NCI-H1694 (cell line): ENCODE data around the gene RCC2.

Experiments used
- DNase-seq: peaks from one replicate; lab custom pipeline; 2025; lab: John Stamatoyannopoulos, UW

Gene RCC2

DNA sequence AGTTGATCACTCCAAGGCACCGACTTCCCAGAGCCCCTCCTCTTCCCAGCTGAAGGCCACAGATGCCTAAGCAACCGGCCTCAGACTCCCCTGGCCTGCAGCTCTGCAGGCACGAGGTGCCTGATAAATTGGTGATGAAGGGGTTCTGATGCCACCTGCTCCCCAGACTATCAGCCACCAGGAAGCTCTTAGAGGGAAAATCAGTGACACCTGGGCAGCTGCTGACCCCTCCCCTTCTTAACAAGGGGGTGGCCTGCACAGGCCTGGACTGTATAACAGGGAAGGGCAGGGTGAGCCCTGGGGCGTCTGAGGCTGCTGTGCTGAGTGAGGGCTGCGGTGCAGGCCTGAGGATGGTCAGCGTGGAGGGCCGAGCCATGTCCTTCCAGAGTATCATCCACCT, 67.6 kb downstream of the RCC2 start, which contains the start of gene PADI6:
Gene PADI6 (plus strand): TSS at position 301 of the 400 bp plus-strand sequence. CDS start 50 bp downstream, at position 351.
- no peak for DNase-seq

DNA sequence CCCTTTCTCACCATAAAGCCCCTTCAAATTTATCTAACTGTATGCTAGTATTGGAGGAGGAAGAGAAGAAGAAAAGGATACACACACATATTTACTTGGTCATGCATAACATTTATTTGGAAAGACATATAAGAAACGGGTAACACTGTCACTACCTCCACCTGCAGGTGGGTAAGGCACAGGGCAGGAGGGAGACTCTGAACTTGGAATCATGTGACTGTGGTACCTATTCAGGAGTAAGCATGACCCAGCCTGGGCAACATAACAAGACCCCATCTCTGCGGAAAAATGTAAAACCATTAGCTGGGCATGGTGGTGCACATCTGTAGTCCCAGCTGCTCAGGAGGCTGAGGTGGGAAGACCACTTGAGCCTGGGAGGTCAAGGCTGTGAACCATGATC, 68.9 kb downstream of the RCC2 start:
- no peak for DNase-seq

DNA sequence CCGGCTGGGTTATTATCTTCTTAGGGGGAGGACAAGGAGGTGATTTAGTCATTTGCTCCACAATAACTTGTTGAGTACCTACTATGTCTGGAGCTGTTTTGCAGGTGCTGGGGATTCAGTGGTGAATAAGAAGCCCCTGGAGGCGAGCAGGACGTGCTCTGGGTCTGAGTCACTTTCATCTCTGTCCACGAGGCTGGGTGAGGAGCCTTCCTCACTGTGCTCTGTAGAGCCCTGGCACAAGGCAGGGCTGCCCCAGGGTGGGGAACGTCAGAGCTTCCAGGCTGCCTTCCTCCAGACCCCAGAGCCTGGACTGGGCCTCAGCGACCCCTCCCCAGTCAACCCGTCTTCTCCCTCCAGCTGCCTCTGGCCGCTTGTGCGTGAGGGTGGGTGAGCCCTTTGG, 70.0 kb downstream of the RCC2 start:
- DNase-seq = no peak

DNA sequence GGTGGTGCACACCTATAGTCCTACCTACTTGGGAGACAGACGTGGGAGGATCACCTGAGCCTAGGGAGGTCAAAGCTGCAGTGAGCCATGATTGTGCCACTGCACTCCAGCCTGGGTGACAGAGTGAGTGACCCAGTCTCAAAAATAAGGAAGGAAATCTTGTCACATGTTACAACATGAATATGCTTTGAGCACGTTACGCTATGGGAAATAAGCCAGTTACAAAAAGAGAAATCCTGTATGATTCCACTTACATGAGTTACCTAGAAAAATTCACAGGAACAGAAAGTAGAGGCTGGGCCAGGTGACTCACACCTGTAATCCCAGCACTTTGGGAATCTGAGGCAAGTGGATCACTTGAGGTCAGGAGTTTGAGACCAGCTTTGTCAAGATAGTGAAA, 74.2 kb downstream of the RCC2 start:
- no peak for DNase-seq

DNA sequence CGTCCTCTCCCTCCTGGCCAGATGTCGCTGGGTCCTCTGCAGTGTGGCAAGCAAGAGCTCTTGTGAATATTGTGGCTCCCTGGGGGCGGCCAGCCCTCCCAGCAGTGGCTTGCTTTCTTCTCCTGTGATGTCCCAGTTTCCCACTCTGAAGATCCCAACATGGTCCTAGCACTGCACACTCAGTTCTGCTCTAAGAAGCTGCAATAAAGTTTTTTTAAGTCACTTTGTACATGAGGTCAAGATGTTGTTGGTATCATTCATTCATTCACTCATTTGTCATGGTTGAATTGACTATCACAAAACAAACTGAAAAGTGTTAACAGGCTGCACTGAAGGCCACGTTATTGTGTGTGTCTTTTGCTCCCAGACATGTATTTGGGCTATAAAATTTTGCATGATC, 75.7 kb downstream of the RCC2 start:
- no peak for DNase-seq

DNA sequence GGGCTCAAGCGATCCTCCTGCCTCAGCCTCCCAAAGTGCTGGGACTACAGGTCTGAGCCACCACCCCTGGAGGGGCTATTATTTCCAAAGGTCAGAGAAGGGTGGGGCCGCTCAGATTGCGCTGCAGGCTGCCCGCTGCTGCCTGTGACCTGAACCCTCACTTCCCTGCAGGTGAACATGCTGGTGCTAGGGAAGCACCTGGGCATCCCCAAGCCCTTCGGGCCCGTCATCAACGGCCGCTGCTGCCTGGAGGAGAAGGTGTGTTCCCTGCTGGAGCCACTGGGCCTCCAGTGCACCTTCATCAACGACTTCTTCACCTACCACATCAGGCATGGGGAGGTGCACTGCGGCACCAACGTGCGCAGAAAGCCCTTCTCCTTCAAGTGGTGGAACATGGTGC, 76.1 kb downstream of the RCC2 start:
- DNase-seq = no peak

DNA sequence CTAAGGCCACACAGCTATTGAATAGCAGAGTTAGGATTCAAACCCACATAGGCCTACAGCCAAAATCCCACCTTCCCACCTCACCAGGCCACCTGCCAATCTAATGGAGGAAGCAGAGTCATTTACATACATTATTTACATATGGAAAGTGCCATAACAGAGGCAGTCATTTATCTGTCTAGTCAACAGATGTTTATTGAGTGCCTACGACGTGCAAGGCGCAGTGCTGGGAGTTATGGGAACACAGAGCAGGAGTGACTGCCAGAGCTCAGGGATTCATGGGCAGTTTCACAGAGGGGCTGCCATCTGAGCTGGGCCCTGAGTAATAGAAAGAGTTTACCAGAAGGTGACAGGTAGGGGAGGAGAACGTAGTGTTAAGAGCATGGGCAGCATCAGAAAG, 77.8 kb downstream of the RCC2 start:
- no peak for DNase-seq

DNA sequence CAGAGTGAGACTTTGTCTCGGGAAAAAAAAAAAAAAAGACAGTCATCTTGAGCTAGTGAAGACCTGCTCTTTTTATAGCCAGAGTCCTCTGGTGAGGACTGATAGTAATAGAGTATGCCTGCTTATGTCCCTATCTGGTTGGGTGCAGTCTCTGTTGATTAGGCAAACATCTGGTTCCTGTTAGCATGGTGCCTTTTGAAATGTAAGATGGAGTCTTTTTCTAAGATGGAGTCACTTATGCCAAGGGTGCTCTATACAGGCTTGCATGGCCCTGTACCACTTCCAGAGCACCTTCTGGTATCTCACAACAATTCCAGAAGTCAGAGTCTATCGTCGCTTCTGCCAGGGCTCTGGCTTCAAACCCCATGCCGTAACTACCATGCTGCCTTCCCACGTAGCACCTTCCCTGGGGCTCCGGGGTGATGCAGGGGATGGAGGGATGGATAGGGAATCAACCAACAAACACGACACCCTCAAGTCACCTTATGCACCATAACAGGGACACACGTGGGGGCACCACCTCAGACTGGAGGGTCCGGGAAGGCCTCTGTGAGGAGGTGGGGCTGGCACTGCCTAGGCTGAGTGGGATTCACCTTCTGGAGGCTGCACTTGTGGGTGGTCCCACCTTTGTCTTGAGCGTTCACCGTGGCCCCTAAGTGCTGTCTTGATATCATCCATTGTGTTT, 79.1 kb downstream of the RCC2 start:
- no peak for DNase-seq

DNA sequence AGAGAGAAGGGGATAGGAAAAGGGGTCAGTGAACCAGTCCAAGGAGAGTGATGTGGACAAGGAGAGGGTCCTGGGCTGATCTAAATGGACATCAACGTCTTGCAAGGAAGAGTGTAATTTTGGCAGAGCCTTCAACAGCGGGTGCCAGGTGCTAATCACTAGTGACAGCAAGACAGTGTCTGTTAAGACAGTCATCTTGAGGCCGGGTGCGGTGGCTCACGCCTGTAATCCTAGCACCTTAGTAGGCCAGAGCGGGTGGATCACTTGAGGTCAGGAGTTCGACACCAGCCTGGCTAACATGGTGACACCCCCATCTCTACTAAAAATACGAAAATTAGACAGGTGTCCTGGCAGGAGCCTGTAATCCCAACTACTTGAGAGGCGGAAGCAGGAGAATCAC, 79.7 kb downstream of the RCC2 start:
- DNase-seq = no peak

DNA sequence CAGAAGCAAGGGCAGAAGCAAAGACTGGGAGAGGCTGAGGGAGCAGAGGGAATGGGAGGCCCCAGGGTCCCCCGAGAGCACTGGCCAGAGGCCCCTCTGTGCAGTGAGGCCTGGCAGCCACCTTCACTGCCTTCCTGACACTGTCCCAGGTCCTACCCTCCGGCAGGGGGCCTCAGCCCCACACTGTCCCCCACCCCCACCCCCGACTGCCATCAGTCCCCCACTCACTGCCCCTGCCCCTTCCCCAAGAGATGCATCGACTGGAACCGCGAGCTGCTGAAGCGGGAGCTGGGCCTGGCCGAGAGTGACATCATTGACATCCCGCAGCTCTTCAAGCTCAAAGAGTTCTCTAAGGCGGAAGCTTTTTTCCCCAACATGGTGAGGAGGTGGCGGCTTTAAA, 80.4 kb downstream of the RCC2 start:
- no peak for DNase-seq

DNA sequence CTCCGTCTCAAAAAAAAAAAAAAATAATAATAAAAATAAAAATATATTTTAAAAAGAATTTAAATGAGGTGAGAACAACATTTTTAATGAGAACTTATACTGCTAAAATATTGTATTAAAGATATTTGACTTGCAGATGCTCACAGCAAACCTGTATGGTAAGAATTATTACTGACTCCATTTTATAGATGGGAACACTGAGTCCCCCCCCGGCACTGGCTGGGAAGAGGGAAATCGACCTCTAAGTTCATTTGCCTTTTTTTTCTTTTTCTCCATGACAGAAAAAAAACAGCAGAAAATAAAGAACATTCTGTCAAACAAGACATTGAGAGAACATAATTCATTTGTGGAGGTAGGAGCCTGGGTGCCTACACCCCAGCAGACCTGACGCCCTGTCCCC, 80.9 kb downstream of the RCC2 start:
- DNase-seq = no peak
